Measurements from ENCODE around the gene SPATA22. TPM values are rescaled to one million over a fixed set of nuclear protein-coding genes. Genes with fewer than 3 reads are reported as not detected.

The SPATA22 gene
- total and polyA plus RNA-seq, 2 of the 4 experiments (the other 2 are of a cell fraction) = 0.18 to 0.29 TPM

- WGBS, 2 experiments (ENCODE audit: extremely low coverage in 2 of 2, insufficient read length in 1 of 2) = 70% methylated on average over 2 of the region's 23 CpGs; no CpG with 5 or more reads in 1 of the 2 experiments
- Histone ChIP-seq H3K4ac (ENCODE audit: low read depth, low read length) (no peak overlapping the region), H3K9me1 (ENCODE audit: insufficient read depth, low read length) (no peaks in the 10 kb centered on the region), H3K79me1 (ENCODE audit: low read depth in 1 of 2, low read length in 2 of 2) (no peaks in the 10 kb centered on the region), H2AK5ac (ENCODE audit: low read depth, low read length) (no peak overlapping the region), H3K27me3 (ENCODE audit: control insufficient read depth, insufficient read depth, low read length) (no peaks in the 10 kb centered on the region; the same call in 1 of the 2 replicates), H3K18ac (ENCODE audit: low read depth, low read length) (no peak overlapping the region), H3K9me3 (ENCODE audit: control insufficient read depth, insufficient read depth, low read length) (no peaks in the 10 kb centered on the region; the same call in 1 of the 2 replicates), H3K4me2 (ENCODE audit: low read depth, low read length) (no peak overlapping the region; the same call in 1 of the 2 replicates), H3K56ac (ENCODE audit: extremely low read depth, insufficient read depth, low read length) (no peak overlapping the region), H2AFZ (replicated peaks; ENCODE audit: low read length, poor library complexity) (peak overlapping the region; percentile 5), H2BK15ac (ENCODE audit: low read depth, low read length) (no peak overlapping the region), H3K4me3 (ENCODE audit: insufficient read depth, low read depth, low read length) (0 out of 2 replicates have a peak overlapping the region, but pooled peaks have one; percentile 10), H3K23ac (ENCODE audit: low read depth, low read length) (no peak overlapping the region), H2BK120ac (ENCODE audit: low read depth, low read length) (no peak overlapping the region), H2BK5ac (ENCODE audit: low read depth, low read length, poor library complexity, severe bottlenecking) (no peak overlapping the region), H4K20me1 (ENCODE audit: insufficient read depth, low read length) (no peaks in the 10 kb centered on the region), H3K27ac (ENCODE audit: insufficient read depth, low read length) (no peak overlapping the region), H2BK20ac (ENCODE audit: low read depth, low read length) (no peak overlapping the region), H3K36me3 (ENCODE audit: control insufficient read depth, insufficient read depth, low read length) (no peaks in the 10 kb centered on the region), H3K4me1 (ENCODE audit: control insufficient read depth, insufficient read depth, low read length) (no peaks in the 10 kb centered on the region), H3K14ac (replicated peaks; ENCODE audit: low read depth, low read length) (no peak overlapping the region), H4K8ac (ENCODE audit: low read depth in 2 of 2, low read length in 2 of 2) (no peak overlapping the region), H4K5ac (ENCODE audit: low read depth, low read length) (no peak overlapping the region), H4K91ac (ENCODE audit: insufficient read depth, low read depth, low read length) (no peak overlapping the region), H2AK9ac (replicated peaks; ENCODE audit: low read depth, low read length, poor library complexity) (peak overlapping the region; percentile 15), H3K9ac (ENCODE audit: low read depth, low read length) (no peak overlapping the region)
- TF ChIP-seq CHD1 (IDR thresholded peaks at IDR 0.05; ENCODE audit: low read depth, low read length) (no peak), CEBPB (IDR thresholded peaks at IDR 0.05; ENCODE audit: low read depth, low read length) (no peak)
- BruUV-seq (replicated peaks) = no TSS peak
- intact Hi-C loops (cut with micrococcal nuclease) = no loop called here
- CTCF ChIA-PET = no interaction called here
- dilution Hi-C loops (cut with HindIII; ENCODE audit: low sequenced_read_pairs, unreplicated experiment) = no loop called here
- POLR2A ChIA-PET (ENCODE audit: unreplicated experiment) = no interaction called here
- in situ Hi-C loops (cut with MboI; ENCODE audit: low sequenced_read_pairs) = no loop called here
- ATAC-seq (ENCODE audit: low read depth) = no peak
- no peak for DNase-seq
These were observed 41.9 kb upstream of the SPATA22 start for GRCh38 chr17:3513305-3514035.

All from IMR-90 (cell line).